H1 (cell line): ENCODE data around the gene C4orf46. TPM values are rescaled to one million over a fixed set of nuclear protein-coding genes. Genes with fewer than 3 reads are reported as not detected.

Experiments
- CHD1 ChIP-seq: IDR thresholded peaks from 2 replicates; pipeline ENCODE4 v1.6.1; 2012; ENCODE audit warnings: low read depth, low read length, improper control_type of control experiment
- E2F6 ChIP-seq: IDR thresholded peaks from 2 replicates; pipeline ENCODE4 v1.6.1; 2012; ENCODE audit warnings: inconsistent platforms
- EP300 ChIP-seq, 2 experiments: IDR thresholded peaks; 1 replicate in 1 of 2; 2 replicates in 1 of 2; pipeline ENCODE4 v1.6.1; 2011 to 2012; ENCODE audit warnings: low read depth in 2 of 2, low read length in 2 of 2, mild to moderate bottlenecking in 2 of 2, borderline replicate concordance in 1 of 2, inconsistent platforms in 1 of 2, moderate library complexity in 1 of 2
- NRF1 ChIP-seq: IDR thresholded peaks from 2 replicates; pipeline ENCODE4 v1.6.1; 2011; ENCODE audit warnings: mild to moderate bottlenecking, low read depth, low read length, improper control_type of control experiment
- polyA plus RNA-seq, 7 experiments: library from polyadenylated mRNA; depleted of rRNA in 3 of 7; stranded (reverse) in 5 of 7; unstranded in 2 of 7; fragments of >200 nt in 5 of 7; fragments of 200-250 nt in 2 of 7; gene quantifications; 1 replicate in 5 of 7; 2 replicates in 1 of 7; 4 replicates in 1 of 7; pipeline versions ENCODE4 v1.2.1 to v1.2.3, GENCODE V29; 2011 to 2013; ENCODE audit warnings: missing spikeins in 2 of 7, mixed read lengths in 2 of 7
- total RNA-seq: library from RNA; stranded (reverse); fragmentation: NEBNext Ultra II Directional; extraction: Animal tissue kit (Norgen Biotek cat#: 25700); gene quantifications from 2 replicates; pipeline ENCODE4 v1.2.1, GENCODE V29; 2021

Gene C4orf46
- total and polyA plus RNA-seq, 2 of the 8 experiments (the other 6 are each of a cell fraction or from before 2014, with no cell fraction given): 19.8 to 28.6 TPM

- TF ChIP-seq E2F6 (no peak), EP300 (IDR thresholded peaks at IDR 0.05; ENCODE audit: borderline replicate concordance in 1 of 2, low read depth in 2 of 2, low read length in 2 of 2) (no peak), NRF1 (no peak), CHD1 (no peak)
- TF ChIP-seq, all 59 proteins: peak for 0
Observed at GRCh38 chr4:158636619-158637018, 35.1 kb downstream of the C4orf46 start (continued).
